Pancreas (tissue), 10 donors: ENCODE results near the gene PTGES2. TPM values are rescaled to one million over a fixed set of nuclear protein-coding genes. Genes with fewer than 3 reads are reported as not detected.
A peak's percentile ranks its signal among the peaks of the same experiment; 100 is the strongest.
"Not testable (repeated sequence)": the region's sequence is repeated elsewhere in the genome, so short reads cannot be mapped to it uniquely, and the experiment has no call there.

Experiments used
- ATAC-seq, 4 donors: fragments of 200-7000 bp; cut with Tn5 transposase; one replicate each; pipeline versions ENCODE4 v1.8.0 to v1.9.1; 2020; ENCODE audit warnings: mild to moderate bottlenecking in 4 of 4, moderate library complexity in 4 of 4
- DNase-seq, 6 donors: peaks; one replicate each; pipeline ENCODE4 v3.0.0-alpha.2; 2020
- FAIRE-seq: peaks from 2 replicates; lab custom pipeline; 2012; peaks lifted over from hg19 to GRCh38; lab: Jason Lieb, UNC
- H3K27ac ChIP-seq, 4 donors: fragments of 200-600 bp; sonication (generic); 1 replicate in 3 of 4; 2 replicates in 1 of 4; pipeline versions ENCODE4 v1.5.0 to v1.8.0; 2020
- H3K27me3 ChIP-seq, 4 donors: fragments of 200-600 bp; one replicate each; pipeline ENCODE4 v1.8.0; 2021
- H3K36me3 ChIP-seq, 3 donors: fragments of 200-600 bp; sonication (generic) in 1 of 3; one replicate each; pipeline versions ENCODE4 v1.5.0 to v1.8.0; 2020 to 2021
- H3K4me1 ChIP-seq, 3 donors: fragments of 200-600 bp; one replicate each; pipeline ENCODE4 v1.8.0; 2021
- H3K4me3 ChIP-seq, 4 donors: fragments of 200-600 bp; sonication (generic) in 2 of 4; one replicate each; pipeline versions ENCODE4 v1.5.0 to v1.8.0; 2020 to 2021
- H3K9me3 ChIP-seq, 4 donors: fragments of 200-600 bp; one replicate each; pipeline ENCODE4 v1.8.0; 2021
- WGBS, 2 donors: extraction: QIAGEN DNeasy Blood & Tissue Kit; methylation state at CpG; one replicate each; pipeline ENCODE4 v1.1.7; 2013; 5-methylcytosine and 5-hydroxymethylcytosine counted together
- intact Hi-C, 3 donors: fragments of 100-400 bp; cut with DNase I; formaldehyde crosslinking; loops; one replicate each; pipeline versions ENCODE4 v1.11.1 to v1.14.2; 2022
- polyA plus RNA-seq, 2 donors: library from polyadenylated mRNA; stranded (reverse); fragments of 200-250 nt; gene quantifications; one replicate each; pipeline ENCODE4 v1.2.3, GENCODE V29; 2013
- total RNA-seq, 6 donors: library from RNA; stranded (reverse); fragmentation: NEBNext Ultra II Directional in 4 of 6; extraction: Animal tissue kit (Norgen Biotek cat#: 25700) in 4 of 6; gene quantifications; one replicate each; pipeline versions ENCODE4 v1.2.1 to v1.2.4, GENCODE V29; 2021 to 2023
- TF ChIP-seq, protein P1 (sequence below), 4 donors: fragments of 200-600 bp; sonication (generic) in 3 of 4; IDR thresholded peaks; one replicate each; pipeline versions ENCODE4 v1.5.0 to v1.8.0; 2021; ENCODE audit warnings: antibody characterized with exemption in 4 of 4
- donor health status: healthy with polysubstance abuse.
- donor health status: DM: no; HTN: no; CAD: no; lungs with moderate emphysema.
- donor health status: DM: no; HTN: no; CAD: no.
- donor health status: control.
- donor health status: control.
- donor health status: Bipolar disorder and iron deficiency.
- donor health status: DM: yes; HTN: yes; CAD: no.
- donor health status: DM: no; HTN: no; CAD: no.
- donor health status: DM: no; HTN: no; CAD: no.
- donor health status: DM: yes; HTN: yes; CAD: no.

PTGES2 gene
- total and polyA plus RNA-seq, 8 donors: 25.4 to 78.5 (median 38.4) TPM

- WGBS, 2 donors: 62 to 64% methylated on average over 7 of the region's 7 CpGs
- TF ChIP-seq, protein P1, sequence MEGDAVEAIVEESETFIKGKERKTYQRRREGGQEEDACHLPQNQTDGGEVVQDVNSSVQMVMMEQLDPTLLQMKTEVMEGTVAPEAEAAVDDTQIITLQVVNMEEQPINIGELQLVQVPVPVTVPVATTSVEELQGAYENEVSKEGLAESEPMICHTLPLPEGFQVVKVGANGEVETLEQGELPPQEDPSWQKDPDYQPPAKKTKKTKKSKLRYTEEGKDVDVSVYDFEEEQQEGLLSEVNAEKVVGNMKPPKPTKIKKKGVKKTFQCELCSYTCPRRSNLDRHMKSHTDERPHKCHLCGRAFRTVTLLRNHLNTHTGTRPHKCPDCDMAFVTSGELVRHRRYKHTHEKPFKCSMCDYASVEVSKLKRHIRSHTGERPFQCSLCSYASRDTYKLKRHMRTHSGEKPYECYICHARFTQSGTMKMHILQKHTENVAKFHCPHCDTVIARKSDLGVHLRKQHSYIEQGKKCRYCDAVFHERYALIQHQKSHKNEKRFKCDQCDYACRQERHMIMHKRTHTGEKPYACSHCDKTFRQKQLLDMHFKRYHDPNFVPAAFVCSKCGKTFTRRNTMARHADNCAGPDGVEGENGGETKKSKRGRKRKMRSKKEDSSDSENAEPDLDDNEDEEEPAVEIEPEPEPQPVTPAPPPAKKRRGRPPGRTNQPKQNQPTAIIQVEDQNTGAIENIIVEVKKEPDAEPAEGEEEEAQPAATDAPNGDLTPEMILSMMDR (IDR thresholded peaks at IDR 0.05): no peak
- no peak for DNase-seq
- Histone ChIP-seq H3K27ac (peak overlapping the region in 2 of 4 donors; percentile 62 to 63), H3K4me3 (no peak overlapping the region), H3K36me3 (no peaks in the 10 kb centered on the region), H3K27me3 (no peaks in the 10 kb centered on the region), H3K9me3 (no peaks in the 10 kb centered on the region), H3K4me1 (peaks cover 23 to 35% (median 23%) of the 10 kb centered on the region in 3 donors)
- FAIRE-seq: no peak
- ATAC-seq: peak in 3 of 4 donors; percentile 6 to 17 (median 15)
- intact Hi-C loops: no loop called here
Observed at GRCh38 chr9:128073253-128073886, 54.2 kb downstream of the PTGES2 start.

GRCh38 chr9:128072144-128073021, 55.1 kb downstream of the PTGES2 start:
- no peaks in the 10 kb centered on the region for H3K27me3 ChIP-seq
- FAIRE-seq (no peak), ATAC-seq (no peak), DNase-seq (peak in 4 of 6 donors; percentile 4 to 79 (median 69))
- H3K4me1 ChIP-seq: peaks cover 14 to 30% (median 14%) of the 10 kb centered on the region in 3 donors
- TF ChIP-seq, protein P1 (IDR thresholded peaks at IDR 0.05): no peak
- H3K4me3 ChIP-seq: no peak overlapping the region
- WGBS, 2 donors: 18 to 24% methylated on average over 5 of the region's 5 CpGs
- no peaks in the 10 kb centered on the region for H3K36me3 ChIP-seq
- intact Hi-C loops: no loop called here
- peak overlapping the region in 2 of 4 donors; percentile 62 to 63 for H3K27ac ChIP-seq
- H3K9me3 ChIP-seq: no peaks in the 10 kb centered on the region

DNA sequence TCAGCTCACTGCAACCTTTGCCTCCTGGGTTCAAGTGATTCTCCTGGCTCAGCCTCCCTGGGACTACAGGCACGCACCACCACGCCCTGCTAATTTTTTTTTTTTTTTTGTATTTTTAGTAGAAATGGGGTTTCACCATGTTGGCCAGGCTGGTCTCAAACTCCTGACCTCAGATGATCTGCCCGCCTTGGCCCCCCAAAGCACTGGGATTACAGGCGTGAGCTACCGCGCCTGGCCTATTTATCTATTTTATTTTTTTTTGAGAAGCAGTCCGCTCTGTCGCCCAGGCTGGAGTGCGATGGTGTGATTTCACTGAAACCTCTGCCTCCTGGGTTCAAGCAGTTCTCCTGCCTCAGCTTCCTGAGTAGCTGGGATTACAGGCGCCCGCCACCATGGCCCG, 56.1 kb downstream of the PTGES2 start:
- H3K36me3 ChIP-seq, H3K9me3 ChIP-seq, intact Hi-C loops, FAIRE-seq, ATAC-seq, H3K27me3 ChIP-seq, H3K4me3 ChIP-seq: not testable (repeated sequence)
- Histone ChIP-seq H3K27ac (peak overlapping the region in 2 of 4 donors; percentile 62 to 63), H3K4me1 (peaks cover 18 to 33% (median 20%) of the 10 kb centered on the region in 3 donors)
- 95 to 96% methylated on average over 12 of the region's 12 CpGs for WGBS, 2 donors
- peak in 1 of 6 donors; percentile 16 for DNase-seq

- FAIRE-seq (no peak), ATAC-seq (no peak), DNase-seq (no peak)
- Histone ChIP-seq H3K4me1 (peaks cover 23 to 39% (median 24%) of the 10 kb centered on the region in 3 donors), H3K9me3 (no peaks in the 10 kb centered on the region), H3K27me3 (no peaks in the 10 kb centered on the region), H3K4me3 (no peak overlapping the region), H3K36me3 (no peaks in the 10 kb centered on the region), H3K27ac (no peak overlapping the region)
- TF ChIP-seq, protein P1 (IDR thresholded peaks at IDR 0.05): no peak
- intact Hi-C loops: no loop called here
- WGBS, 2 donors: 84 to 86% methylated on average over 7 of the region's 7 CpGs
Observed at GRCh38 chr9:128070874-128071273, 56.7 kb downstream of the PTGES2 start.

Other genes starting within 250 kb of the PTGES2 start
- gene ST6GALNAC6, start 228.1 kb downstream of the PTGES2 start, total RNA-seq: 10 to 100 TPM; 20.7 to 31.1 (median 26.0) TPM
- 10 to 100 TPM; 30.6 to 35.7 TPM for gene ST6GALNAC6, start 228.1 kb downstream of the PTGES2 start, polyA plus RNA-seq
- 10 to 100 TPM; 25.9 to 66.6 (median 41.3) TPM for gene ST6GALNAC4, start 210.7 kb downstream of the PTGES2 start, total RNA-seq
- gene ST6GALNAC4, start 210.7 kb downstream of the PTGES2 start, polyA plus RNA-seq: 10 to 100 TPM; 22.2 to 27.7 TPM
- 1 to 10 TPM; 1.0 to 2.2 (median 1.2) TPM for gene PIP5KL1, start 197.0 kb downstream of the PTGES2 start, total RNA-seq
- gene PIP5KL1, start 197.0 kb downstream of the PTGES2 start, polyA plus RNA-seq: 1 to 10 TPM in 1 of 2 donors, under 1 TPM in 1; 0.80 to 2.5 TPM
- gene DPM2, start 189.9 kb downstream of the PTGES2 start, total RNA-seq: 10 to 100 TPM; 19.6 to 34.9 (median 25.5) TPM
- gene DPM2, start 189.9 kb downstream of the PTGES2 start, polyA plus RNA-seq: 10 to 100 TPM; 39.0 to 56.8 TPM
- 10 to 100 TPM; 47.7 to 85.4 (median 69.1) TPM for gene EEIG1, start 146.7 kb downstream of the PTGES2 start, total RNA-seq
- gene EEIG1, start 146.7 kb downstream of the PTGES2 start, polyA plus RNA-seq: 10 to 100 TPM; 25.4 to 56.5 TPM
- 1 to 10 TPM; 3.0 to 6.2 (median 3.8) TPM for gene NAIF1, start 60.4 kb downstream of the PTGES2 start, total RNA-seq
- gene NAIF1, start 60.4 kb downstream of the PTGES2 start, polyA plus RNA-seq: 1 to 10 TPM; 6.4 to 6.8 TPM
- gene SLC25A25, start 59.5 kb downstream of the PTGES2 start, total RNA-seq: 100 to 1,000 TPM in 1 of 6 donors, 10 to 100 TPM in 3, 1 to 10 TPM in 2; 6.8 to 134 (median 12.6) TPM
- 10 to 100 TPM; 73.6 to 82.8 TPM for gene SLC25A25, start 59.5 kb downstream of the PTGES2 start, polyA plus RNA-seq
- gene LCN2, start 21.7 kb upstream of the PTGES2 start, total RNA-seq: 100 to 1,000 TPM in 1 of 6 donors, 10 to 100 TPM in 3, 1 to 10 TPM in 2; 6.3 to 158 (median 45.7) TPM
- 10 to 100 TPM; 46.8 to 75.1 TPM for gene LCN2, start 21.7 kb upstream of the PTGES2 start, polyA plus RNA-seq
- gene BBLN, start 32.5 kb upstream of the PTGES2 start, total RNA-seq: 10 to 100 TPM; 23.1 to 38.3 (median 30.9) TPM
- 100 to 1,000 TPM in 1 of 2 donors, 10 to 100 TPM in 1; 86.1 to 133 TPM for gene BBLN, start 32.5 kb upstream of the PTGES2 start, polyA plus RNA-seq
- 10 to 100 TPM; 66.1 to 87.9 (median 78.0) TPM for gene CIZ1, start 63.8 kb upstream of the PTGES2 start, total RNA-seq
- 10 to 100 TPM; 56.5 to 80.1 TPM for gene CIZ1, start 63.8 kb upstream of the PTGES2 start, polyA plus RNA-seq
- gene DNM1, start 75.7 kb upstream of the PTGES2 start, total RNA-seq: 10 to 100 TPM in 3 of 6 donors, 1 to 10 TPM in 3; 5.8 to 19.3 (median 10.0) TPM
- gene DNM1, start 75.7 kb upstream of the PTGES2 start, polyA plus RNA-seq: 10 to 100 TPM; 19.6 to 23.1 TPM
- 10 to 100 TPM; 37.9 to 64.0 (median 55.0) TPM for gene GOLGA2, start 148.3 kb upstream of the PTGES2 start, total RNA-seq
- 100 to 1,000 TPM in 1 of 2 donors, 10 to 100 TPM in 1; 97.0 to 105 TPM for gene GOLGA2, start 148.3 kb upstream of the PTGES2 start, polyA plus RNA-seq
- gene SWI5, start 148.5 kb upstream of the PTGES2 start, total RNA-seq: 1 to 10 TPM; 6.3 to 9.6 (median 6.8) TPM
- gene SWI5, start 148.5 kb upstream of the PTGES2 start, polyA plus RNA-seq: 10 to 100 TPM; 10.5 to 20.2 TPM
- 10 to 100 TPM in 4 of 6 donors, 1 to 10 TPM in 2; 6.6 to 16.5 (median 13.8) TPM for gene TRUB2, start 194.7 kb upstream of the PTGES2 start, total RNA-seq
- 10 to 100 TPM; 10.2 to 12.1 TPM for gene TRUB2, start 194.7 kb upstream of the PTGES2 start, polyA plus RNA-seq
- gene COQ4, start 195.1 kb upstream of the PTGES2 start, total RNA-seq: 10 to 100 TPM; 23.1 to 38.9 (median 27.4) TPM
- gene COQ4, start 195.1 kb upstream of the PTGES2 start, polyA plus RNA-seq: 100 to 1,000 TPM in 1 of 2 donors, 10 to 100 TPM in 1; 82.6 to 103 TPM
- gene SLC27A4, start 212.8 kb upstream of the PTGES2 start, total RNA-seq: 10 to 100 TPM in 5 of 6 donors, 1 to 10 TPM in 1; 9.6 to 14.2 (median 12.4) TPM
- 10 to 100 TPM; 18.6 to 32.9 TPM for gene SLC27A4, start 212.8 kb upstream of the PTGES2 start, polyA plus RNA-seq
- gene URM1, start 243.6 kb upstream of the PTGES2 start, total RNA-seq: 10 to 100 TPM; 30.9 to 46.1 (median 34.0) TPM
- gene URM1, start 243.6 kb upstream of the PTGES2 start, polyA plus RNA-seq: 10 to 100 TPM; 18.5 to 32.9 TPM